HEK293T (cell line): Measurements from ENCODE around the gene OR3A2.

Experiments
- ARNT ChIP-seq: fragments of 450-650 bp; IDR thresholded peaks from 2 replicates; pipeline ENCODE4 v1.6.1; 2017; ENCODE audit warnings: mild to moderate bottlenecking
- BHLHE40 ChIP-seq: fragments of 450-650 bp; IDR thresholded peaks from 2 replicates; pipeline ENCODE4 v1.6.1; 2016; ENCODE audit warnings: mild to moderate bottlenecking, moderate library complexity, borderline replicate concordance
- CTBP1 ChIP-seq: fragments of 450-650 bp; IDR thresholded peaks from 2 replicates; pipeline ENCODE4 v1.6.1; 2016; ENCODE audit warnings: borderline replicate concordance
- ELF4 ChIP-seq: fragments of 450-650 bp; IDR thresholded peaks from 2 replicates; pipeline ENCODE4 v1.6.1; 2017; ENCODE audit warnings: antibody characterized with exemption
- FOXK2 ChIP-seq: fragments of 450-650 bp; IDR thresholded peaks from 2 replicates; pipeline ENCODE4 v1.6.1; 2016; ENCODE audit warnings: mild to moderate bottlenecking
- FOXM1 ChIP-seq: fragments of 450-650 bp; IDR thresholded peaks from 2 replicates; pipeline ENCODE4 v1.6.1; 2017; ENCODE audit warnings: mild to moderate bottlenecking, borderline replicate concordance
- HDGF ChIP-seq: fragments of 450-650 bp; IDR thresholded peaks from 2 replicates; pipeline ENCODE4 v1.6.1; 2017; ENCODE audit warnings: antibody characterized with exemption, borderline replicate concordance
- L3MBTL2 ChIP-seq: fragments of 450-650 bp; conservative IDR thresholded peaks from 2 replicates; pipeline ENCODE4 v1.6.1; 2016; ENCODE audit warnings: mild to moderate bottlenecking
- LEF1 ChIP-seq: fragments of 450-650 bp; IDR thresholded peaks from 2 replicates; pipeline ENCODE4 v1.6.1; 2017; ENCODE audit warnings: mild to moderate bottlenecking, borderline replicate concordance
- SP1 ChIP-seq: fragments of 450-650 bp; IDR thresholded peaks from 2 replicates; pipeline ENCODE4 v1.6.1; 2017
- SUZ12 ChIP-seq: fragments of 450-650 bp; IDR thresholded peaks from 2 replicates; pipeline ENCODE4 v1.6.1; 2016; ENCODE audit warnings: mild to moderate bottlenecking
- TARDBP ChIP-seq: fragments of 450-650 bp; IDR thresholded peaks from 2 replicates; pipeline ENCODE4 v1.6.1; 2016
- ZNF384 ChIP-seq: fragments of 450-650 bp; IDR thresholded peaks from 2 replicates; pipeline ENCODE4 v1.6.1; 2016
- TF ChIP-seq, protein P1 (sequence below): fragments of 450-650 bp; IDR thresholded peaks from 2 replicates; pipeline ENCODE4 v1.6.1; 2016

DNA sequence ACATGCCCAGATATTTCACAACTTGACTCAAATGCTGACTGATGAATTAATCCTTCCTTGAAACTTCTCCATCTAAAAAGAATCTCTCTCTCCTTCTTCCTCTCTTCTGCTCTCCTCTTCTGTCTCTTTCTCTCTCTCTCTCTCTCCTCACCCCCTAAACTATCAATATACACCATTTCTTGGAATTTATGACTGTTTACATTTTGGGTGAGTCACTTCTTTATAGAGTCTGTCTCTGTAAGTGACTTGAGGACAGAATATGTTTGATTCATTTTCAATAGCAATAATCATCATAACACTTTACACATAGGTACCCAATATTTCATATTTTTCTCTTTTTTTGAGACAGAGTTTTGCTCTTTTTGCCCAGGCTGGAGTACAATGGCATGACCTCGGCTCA is 103.2 kb downstream of the OR3A2 start:
- TF ChIP-seq ZNF384 (no peak), BHLHE40 (no peak), HDGF (no peak), FOXK2 (no peak), FOXM1 (no peak), TARDBP (no peak), ELF4 (no peak), SP1 (no peak), L3MBTL2 (peak; percentile 50), SUZ12 (no peak), CTBP1 (no peak), LEF1 (no peak), ARNT (no peak)
- TF ChIP-seq, protein P1, sequence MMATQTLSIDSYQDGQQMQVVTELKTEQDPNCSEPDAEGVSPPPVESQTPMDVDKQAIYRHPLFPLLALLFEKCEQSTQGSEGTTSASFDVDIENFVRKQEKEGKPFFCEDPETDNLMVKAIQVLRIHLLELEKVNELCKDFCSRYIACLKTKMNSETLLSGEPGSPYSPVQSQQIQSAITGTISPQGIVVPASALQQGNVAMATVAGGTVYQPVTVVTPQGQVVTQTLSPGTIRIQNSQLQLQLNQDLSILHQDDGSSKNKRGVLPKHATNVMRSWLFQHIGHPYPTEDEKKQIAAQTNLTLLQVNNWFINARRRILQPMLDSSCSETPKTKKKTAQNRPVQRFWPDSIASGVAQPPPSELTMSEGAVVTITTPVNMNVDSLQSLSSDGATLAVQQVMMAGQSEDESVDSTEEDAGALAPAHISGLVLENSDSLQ: no peak
